GM21526 (cell line): ENCODE measurements around the gene COL25A1.

Source experiments
- ATAC-seq: cut with Tn5 transposase; IDR thresholded peaks from one replicate; pipeline ENCODE4 v1.9.1; 2021; ENCODE audit warnings: moderate library complexity; ENCODE audit not compliant: unreplicated experiment, low FRiP score

COL25A1 gene

DNA sequence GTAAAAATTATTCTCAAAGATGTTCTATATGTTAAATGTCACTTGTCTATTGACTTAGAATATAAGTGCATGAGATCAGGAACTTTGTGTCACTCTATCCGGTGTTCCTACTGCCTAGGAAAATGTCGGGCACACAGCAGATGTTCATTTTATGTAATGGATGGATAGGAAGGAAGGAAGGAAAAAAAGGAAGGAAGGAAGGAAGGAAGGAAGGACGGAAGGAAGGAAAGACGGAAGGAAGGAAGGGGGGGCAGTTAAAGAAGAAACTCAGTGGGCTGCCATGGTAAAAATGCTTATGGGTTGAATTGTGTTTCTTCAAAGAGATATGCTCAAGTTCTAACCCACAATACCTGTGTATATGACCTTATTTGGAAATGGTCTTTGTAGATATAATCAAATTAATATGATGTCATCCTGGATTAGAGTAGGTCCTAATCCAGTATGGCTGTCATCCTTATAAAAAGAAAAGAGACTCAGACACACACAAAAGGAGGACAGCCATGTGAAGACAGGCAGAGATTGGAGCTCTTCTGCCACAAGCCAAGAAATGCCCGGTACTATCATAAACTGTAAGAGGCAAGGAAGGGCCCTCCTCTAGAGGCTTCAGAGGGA is 86.3 kb downstream of the COL25A1 start:
- no peak for ATAC-seq

DNA sequence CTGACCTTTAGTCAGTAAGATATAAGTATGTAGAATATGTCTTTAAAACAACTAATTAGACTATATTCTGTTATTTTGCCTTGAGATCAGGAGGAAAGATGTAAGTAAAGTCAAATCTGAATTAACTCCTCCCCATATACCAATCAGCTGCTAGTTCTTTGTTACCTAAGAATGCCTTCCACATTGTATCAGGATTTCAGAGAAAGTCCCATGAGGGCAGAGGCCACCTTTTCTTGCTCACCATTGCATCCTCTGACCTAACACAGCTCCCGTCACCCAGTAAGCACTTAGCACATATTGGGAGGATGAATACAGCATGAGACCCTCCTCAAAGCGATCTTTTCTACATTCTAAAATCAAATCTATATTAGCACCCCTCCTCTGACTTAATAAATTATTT is 87.0 kb downstream of the COL25A1 start:
- ATAC-seq = no peak

DNA sequence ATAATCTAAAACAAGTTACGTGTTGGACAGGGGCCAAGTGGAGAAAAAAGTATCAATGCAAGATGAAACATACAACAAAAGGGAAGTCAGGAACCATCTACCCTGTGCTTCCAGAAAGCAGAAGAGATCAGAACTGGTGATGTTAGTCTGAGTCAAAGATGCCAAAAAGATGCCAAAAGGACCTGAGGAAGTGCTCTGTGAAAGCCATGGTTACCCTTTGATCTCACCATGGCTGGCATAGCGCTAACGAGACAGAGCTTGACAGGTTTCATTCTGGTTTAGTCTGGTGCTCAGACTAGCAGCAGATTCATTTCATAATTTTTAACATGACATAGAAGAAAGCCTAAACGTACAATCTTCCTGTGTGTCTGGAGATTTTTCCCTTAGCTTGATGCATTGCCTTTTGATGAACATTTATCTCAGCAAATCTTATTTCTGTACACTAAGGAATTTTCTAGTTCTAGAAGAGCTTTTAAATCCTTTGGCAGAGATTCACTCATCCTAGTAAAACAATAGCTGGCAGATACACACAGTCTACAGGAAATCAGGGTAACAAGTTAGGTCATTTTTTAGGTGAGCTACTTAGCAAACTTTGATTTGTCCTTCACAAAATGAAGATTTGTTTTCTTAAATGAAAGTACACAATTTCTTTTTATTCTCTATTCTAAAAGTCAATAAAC is 87.7 kb downstream of the COL25A1 start:
- no peak for ATAC-seq

DNA sequence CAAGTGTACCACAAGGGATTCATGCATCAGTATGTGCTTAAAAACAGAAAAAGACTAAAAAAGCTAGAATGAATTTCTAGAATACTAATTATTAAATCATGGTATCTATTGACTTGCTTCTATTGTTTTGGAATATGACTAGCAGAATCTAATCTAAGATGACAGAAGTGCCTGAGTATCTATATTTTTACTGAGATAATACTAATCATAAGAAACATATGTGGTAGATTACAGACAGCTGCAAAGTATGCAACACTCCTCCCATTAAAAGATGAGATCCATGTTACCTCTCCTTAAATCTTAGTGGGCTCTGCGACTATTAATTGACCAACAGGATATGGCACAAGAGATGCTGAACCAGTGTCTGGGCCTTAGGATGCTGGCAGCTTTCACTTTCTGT is 89.4 kb downstream of the COL25A1 start:
- ATAC-seq = no peak

DNA sequence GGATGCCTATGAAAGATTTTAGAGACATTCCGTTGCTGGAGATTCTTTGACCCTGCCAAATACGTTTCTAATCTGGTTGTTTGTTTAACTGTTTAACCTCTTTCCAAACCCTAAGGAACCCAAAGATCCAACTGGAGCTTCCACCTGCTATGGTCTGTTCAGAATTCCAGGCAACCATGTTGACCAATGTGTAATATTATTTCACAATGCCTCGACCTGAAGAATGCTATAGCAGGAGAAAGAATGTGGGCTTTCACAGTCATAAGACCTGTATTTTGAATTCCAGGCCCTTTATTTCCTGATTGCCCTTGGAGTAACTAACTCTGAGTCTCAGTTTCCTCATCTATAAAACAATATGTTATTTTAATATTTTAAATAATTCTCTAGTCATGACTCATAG is 90.8 kb downstream of the COL25A1 start:
- ATAC-seq = no peak

DNA sequence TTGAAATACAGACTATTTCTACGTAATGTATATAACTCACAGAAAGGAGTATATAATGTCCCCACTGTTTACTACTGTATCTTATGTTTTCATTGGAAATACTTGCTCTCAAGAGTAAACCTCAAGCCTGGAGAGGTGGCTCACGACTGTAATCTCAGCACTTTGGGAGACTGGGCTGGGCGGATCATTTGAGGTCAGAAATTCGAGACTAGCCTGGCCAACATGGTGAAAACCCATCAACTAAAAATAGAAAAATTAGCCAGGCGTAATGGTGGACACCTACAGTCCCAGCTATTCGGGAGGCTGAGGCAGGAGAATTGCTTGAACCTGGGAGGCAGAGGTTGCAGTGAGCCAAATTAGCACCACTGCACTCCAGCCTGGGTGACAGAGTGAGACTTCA is 92.8 kb downstream of the COL25A1 start:
- no peak for ATAC-seq

DNA sequence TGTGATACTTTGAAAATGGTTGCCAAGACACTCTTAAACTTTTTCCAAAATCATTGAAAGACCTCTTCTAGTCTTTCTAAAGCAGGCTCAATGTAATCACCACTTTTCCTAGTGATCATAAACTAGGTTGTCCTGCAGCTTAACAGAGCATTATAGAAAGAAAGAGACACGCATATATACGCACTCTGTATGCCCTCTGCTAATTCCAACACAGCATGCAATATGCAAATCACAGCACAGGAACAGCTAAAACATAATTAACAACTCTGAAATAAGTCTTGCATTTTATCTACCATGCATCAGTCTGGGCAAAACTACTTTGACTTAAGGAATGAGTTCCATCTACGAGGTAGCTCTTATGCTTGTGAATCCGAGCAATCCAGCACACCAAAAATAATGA is 94.6 kb downstream of the COL25A1 start:
- no peak for ATAC-seq

DNA sequence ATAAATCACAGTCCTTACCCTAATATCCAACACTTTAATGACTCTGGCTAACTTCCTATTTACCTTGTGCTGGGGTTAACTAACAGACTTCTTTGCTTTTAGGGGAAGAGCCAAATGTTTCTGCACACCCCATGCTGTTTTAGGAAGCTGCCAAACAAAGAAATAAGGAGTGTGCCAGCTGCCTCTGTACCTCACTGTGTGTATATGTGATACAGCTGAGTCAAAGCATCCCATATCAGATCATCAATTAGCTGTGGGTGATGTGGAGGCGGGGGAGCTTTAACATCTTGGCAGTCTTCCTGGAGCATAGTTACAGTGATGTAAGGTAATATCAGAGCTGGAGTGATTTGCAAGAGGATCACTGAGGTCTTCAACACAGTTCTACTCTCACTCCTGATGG is 95.4 kb downstream of the COL25A1 start:
- ATAC-seq = no peak

DNA sequence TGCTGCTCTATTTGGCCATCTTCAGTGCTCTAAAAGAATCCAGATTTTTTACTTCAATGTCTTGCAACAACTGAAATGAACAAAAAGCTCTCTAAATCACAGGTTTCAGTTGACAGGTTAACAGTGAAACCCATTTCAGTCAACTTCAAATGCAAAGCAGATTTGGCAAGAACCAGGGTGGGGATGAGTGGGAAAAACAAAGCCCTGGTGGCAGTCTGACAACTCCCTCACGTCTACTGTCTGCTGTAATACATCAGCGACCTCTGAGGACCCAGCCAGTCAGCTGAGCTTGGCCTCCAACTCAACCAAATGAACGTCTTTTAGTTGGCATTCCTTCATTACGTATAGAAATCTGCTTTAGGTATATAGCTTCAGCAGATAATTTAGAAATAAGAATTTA is 95.8 kb downstream of the COL25A1 start:
- no peak for ATAC-seq

DNA sequence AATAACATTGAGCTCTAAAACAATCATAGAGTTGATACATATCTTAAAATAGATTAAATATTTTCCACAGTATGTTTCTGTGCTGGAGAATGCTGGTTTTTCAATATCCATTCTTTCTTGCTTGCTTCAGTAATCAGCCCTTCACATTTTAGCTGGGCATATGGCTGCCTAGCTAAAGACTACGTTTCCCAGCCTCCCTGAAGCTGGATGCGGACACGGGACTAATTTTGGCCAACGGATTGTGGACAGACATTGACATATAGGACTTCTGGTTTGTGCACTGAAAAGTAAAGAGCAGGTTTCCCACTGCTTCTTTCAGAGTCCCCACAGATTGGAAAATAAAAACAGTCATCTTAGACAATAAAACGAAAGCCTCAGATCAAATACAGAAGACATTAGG is 97.3 kb downstream of the COL25A1 start:
- no peak for ATAC-seq

DNA sequence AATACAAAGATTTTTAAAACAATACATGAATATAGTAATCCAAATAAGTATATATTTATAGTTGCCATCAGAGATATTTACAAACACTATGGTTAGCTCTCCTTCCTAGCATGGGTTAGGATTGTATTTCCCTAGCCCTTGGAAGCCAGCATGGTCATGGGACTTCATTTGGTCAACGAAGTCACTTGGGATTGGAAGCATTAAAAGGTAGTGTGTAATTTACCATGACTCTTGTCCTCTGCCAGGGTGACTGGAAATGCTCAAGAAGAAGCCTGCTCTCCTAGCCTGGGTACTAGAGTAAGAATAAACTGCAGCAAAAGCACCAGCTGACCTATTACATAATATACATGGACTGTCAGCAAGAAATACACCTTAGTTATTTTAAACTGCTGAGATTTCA is 102.9 kb downstream of the COL25A1 start:
- no peak for ATAC-seq

DNA sequence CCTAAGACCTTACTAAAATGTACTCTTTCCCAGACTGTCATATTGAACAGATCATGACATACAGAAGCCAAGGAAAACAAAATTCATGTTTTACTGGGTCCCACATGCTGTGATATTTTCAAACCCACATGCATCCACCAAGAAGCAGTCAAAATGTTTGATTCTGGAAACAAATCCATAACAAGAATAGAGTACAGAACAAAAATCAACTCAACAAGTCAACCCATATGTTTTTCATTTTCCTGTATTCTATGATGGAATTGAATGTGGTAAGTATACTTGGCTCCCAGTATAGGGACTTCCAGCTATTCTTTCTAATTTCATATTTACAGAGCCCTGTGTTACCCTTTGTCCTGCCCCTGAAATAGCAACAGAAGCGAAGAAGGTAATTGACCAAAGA is 106.8 kb downstream of the COL25A1 start:
- ATAC-seq = no peak

DNA sequence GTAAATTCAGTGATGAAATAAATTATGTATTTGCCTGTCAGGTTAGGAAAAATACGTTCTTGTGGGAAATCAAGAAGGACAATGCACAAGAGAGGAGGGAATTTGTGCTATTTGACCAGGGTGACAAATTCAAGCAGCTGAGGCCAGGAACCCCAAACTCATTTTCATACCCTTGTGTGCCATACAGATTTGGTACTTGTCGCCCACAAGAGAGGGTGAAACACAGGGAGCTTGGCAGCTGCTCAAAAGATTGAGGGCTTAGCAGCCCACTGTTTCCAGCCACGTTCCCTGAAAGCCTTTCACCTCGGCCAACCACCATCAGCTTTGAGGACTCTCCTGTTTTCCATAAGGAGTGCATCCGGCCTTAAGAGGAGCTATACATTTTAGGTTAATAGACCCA is 111.2 kb downstream of the COL25A1 start:
- no peak for ATAC-seq

DNA sequence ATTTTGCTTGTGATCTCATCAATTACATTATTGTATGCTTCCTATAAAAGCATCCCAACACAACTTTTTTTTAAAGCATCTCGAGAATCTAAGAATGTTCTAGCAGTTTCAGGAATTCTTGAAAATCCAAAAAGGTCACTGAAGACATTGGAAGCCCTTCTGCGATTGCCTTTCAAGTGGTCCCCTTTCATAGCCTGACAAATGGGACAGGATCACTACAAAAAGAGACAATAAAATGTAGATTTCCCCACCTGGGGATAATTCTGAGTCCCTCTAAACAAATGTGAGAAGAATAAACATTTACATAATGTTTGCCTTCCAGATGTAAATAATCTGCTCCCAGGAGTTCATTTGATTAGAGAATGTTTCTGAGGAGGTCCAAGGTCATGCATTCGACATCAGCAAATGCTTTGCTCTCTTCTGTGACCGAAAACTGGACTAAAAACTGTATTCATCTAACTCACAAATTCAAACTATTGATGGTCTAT is 116.0 kb downstream of the COL25A1 start:
- ATAC-seq = no peak

DNA sequence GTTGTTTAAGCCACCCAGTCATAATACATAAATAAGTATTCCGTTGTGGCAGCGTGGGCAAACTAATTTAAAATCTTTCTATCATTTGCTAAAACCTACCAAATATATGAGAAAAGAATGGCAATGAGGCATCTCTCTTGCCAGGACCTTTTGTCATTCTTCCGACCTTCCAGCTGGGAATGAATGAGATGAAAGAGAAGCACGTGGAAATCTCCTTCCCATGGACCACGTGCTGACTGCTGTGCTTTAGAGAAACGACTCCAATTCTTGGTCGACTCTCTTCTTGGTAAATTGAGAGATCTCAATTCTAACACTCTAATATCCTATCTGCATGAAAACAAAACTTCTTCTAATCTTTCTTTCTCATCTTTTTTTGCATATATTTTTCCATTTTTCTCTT is 116.5 kb downstream of the COL25A1 start:
- no peak for ATAC-seq

DNA sequence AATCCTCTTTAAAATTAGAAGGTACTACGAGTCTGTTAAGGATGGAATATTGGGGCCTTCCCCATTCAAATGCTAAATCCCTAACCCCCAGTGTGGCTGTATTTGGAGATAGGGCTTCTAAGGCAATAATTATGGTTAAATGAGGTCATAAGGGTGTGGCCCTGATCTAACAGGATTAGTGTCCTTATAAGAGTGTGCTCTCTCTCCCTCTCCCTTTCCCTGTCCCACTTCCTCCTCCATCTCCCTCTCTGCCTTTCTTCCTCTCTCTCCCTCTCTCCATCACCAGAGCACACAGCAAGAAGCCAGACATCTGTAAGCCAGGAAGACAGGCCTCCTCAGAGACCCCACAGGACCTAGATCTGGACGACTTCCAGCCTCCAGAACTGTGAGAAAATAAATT is 116.9 kb downstream of the COL25A1 start:
- no peak for ATAC-seq

DNA sequence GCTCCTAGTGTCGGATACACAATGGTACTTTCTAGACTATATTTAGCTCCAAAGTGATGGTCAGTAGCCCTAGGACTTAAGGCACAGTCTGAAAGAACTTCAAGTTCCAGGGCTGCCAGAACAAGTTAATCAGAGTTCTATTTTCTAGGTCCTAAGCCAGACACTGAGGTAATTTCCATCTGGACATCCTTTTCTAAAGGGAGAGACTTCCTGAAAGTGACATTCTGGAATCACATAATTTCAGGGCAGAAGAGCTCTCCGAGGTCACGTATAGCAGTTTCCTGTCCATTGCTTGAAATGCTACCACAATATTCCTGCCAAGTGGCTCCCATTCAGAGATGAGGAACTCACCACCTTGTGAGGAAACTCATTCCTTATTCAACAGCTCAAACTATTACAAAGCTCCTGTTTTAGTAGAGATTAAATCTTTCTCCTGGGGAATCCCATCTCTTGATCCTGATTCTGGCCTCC is 117.9 kb downstream of the COL25A1 start:
- no peak for ATAC-seq

DNA sequence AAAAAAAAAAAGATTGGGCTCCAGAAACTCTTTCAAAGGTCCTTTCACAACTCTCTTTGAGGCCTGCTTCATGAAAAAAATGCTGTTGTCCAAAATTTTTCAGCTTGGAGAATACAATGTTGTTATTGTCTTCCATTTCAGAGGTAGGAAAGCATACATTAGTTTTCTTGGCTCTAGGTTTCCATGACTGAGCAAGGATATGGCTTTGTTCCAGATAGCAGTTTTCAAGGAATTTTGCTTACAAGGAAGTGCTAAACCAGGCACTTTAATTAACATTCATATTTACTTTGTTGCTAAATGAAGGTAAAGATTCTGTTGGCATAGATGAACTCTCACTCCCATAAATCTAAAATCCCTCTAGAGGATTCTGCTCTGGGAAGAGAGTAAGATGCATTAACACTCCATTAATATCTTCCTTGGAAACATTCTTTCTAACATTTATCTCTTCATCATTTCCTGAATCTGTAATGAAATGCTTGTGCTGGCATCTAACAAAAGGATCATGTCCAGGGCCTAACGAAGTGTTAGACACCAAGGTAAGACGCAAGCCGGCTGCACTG is 118.4 kb downstream of the COL25A1 start:
- no peak for ATAC-seq

DNA sequence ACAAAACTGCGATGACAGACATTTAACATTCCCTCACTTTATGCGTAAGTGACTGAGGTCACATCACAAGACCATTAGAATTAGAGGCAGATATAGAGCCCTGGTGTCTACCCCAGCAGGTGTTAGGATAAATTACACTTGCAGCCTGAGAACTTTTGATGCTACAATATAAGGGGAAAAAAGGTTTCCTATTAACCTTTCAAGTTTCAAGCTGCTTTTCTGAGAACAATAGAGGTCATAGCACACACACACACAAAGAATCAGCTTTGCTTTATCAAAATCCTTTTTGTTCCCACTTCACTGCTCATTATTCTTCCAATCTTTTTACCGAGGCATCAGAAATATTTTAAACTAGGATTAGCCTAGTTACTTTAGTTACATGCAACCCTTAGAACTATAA is 119.8 kb downstream of the COL25A1 start:
- ATAC-seq = no peak

DNA sequence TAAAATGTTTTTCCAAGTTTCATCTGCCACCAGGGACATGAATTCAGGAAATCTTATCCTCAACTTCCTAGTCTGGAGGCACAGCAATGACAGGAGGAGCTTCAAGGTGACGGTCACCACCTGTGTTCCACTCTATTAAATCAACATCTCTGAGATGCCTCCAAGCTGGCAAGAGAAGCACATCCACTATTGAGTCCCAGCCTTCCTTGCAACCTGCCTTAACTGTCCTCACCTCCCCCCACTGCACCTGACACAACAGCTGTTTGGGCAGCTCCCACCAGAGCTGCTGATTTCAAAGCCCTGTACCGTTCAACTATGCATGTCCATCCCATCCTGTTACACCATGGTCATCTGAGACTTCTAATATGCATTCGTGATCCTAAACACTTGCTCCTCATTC is 123.4 kb downstream of the COL25A1 start:
- ATAC-seq = no peak

DNA sequence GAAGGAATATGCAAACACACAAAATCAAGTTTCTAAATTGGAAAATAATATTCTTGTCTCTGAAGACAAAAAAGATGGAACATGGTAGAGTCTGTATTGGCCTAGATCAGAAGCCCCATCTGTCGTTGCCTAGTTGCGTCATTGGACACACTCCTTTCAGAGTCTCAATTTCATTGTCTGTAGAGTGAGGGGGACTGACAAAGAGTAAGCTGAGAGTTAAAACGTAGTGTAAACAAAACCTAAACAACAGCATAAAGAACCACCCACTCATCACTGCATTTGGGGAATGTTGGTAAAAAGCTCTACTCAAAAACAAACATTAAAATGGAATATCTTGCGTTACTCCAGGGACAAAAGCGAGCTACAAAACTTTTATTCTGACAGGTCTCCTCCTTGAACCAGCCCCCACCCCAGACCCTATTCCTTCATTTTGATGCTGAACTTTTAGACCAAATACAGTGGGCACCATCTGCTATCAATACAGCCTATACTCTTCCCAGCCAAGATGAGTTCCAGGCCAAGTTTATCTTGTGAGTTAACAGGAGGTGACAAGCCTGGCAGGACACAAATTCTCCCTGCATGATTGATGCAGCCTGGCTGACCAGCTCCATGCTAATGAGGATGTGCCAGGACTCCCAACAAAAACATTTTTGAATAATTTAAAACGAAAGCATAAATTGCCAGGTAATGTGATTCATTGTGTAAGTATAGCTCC is 125.2 kb downstream of the COL25A1 start:
- no peak for ATAC-seq
